HEK293 (cell line): ENCODE data around the gene FKBP8.

Experiments used
- KLF7 ChIP-seq: fragments of 450-650 bp; formaldehyde crosslinking; IDR thresholded peaks from 2 replicates; pipeline ENCODE4 v1.5.1; 2016; ENCODE audit warnings: missing biosample characterization, missing genetic modification characterization, borderline replicate concordance
- PRDM2 ChIP-seq: fragments of 450-650 bp; formaldehyde crosslinking; IDR thresholded peaks from 2 replicates; pipeline ENCODE4 v1.5.1; 2016; ENCODE audit warnings: missing biosample characterization, missing genetic modification characterization, borderline replicate concordance
- SP3 ChIP-seq: fragments of 450-650 bp; formaldehyde crosslinking; IDR thresholded peaks from 2 replicates; pipeline ENCODE4 v1.5.1; 2016; ENCODE audit warnings: missing biosample characterization, missing genetic modification characterization
- YY1 ChIP-seq: fragments of 450-650 bp; formaldehyde crosslinking; IDR thresholded peaks from 2 replicates; pipeline ENCODE4 v1.5.1; 2018; ENCODE audit warnings: missing biosample characterization, missing genetic modification characterization
- ZBTB1 ChIP-seq: fragments of 450-650 bp; formaldehyde crosslinking; IDR thresholded peaks from 2 replicates; pipeline ENCODE4 v1.5.1; 2016; ENCODE audit warnings: missing biosample characterization, missing genetic modification characterization
- ZBTB17 ChIP-seq: fragments of 450-650 bp; formaldehyde crosslinking; IDR thresholded peaks from 2 replicates; pipeline ENCODE4 v1.5.1; 2016; ENCODE audit warnings: missing biosample characterization, missing genetic modification characterization
- ZBTB8A ChIP-seq: fragments of 450-650 bp; formaldehyde crosslinking; IDR thresholded peaks from 2 replicates; pipeline ENCODE4 v1.5.1; 2016; ENCODE audit warnings: missing biosample characterization, missing genetic modification characterization
- ZNF214 ChIP-seq: fragments of 450-650 bp; formaldehyde crosslinking; IDR thresholded peaks from 2 replicates; pipeline ENCODE4 v1.5.1; 2017; ENCODE audit warnings: missing biosample characterization, mild to moderate bottlenecking, missing genetic modification characterization, borderline replicate concordance
- ZNF221 ChIP-seq: fragments of 450-650 bp; formaldehyde crosslinking; IDR thresholded peaks from 2 replicates; pipeline ENCODE4 v1.5.1; 2017; ENCODE audit warnings: missing biosample characterization, missing genetic modification characterization, borderline replicate concordance
- ZNF239 ChIP-seq: fragments of 450-650 bp; formaldehyde crosslinking; IDR thresholded peaks from 2 replicates; pipeline ENCODE4 v1.5.1; 2016; ENCODE audit warnings: missing biosample characterization, missing genetic modification characterization
- ZNF280D ChIP-seq: fragments of 450-650 bp; formaldehyde crosslinking; IDR thresholded peaks from 2 replicates; pipeline ENCODE4 v1.5.1; 2016; ENCODE audit warnings: missing biosample characterization, missing genetic modification characterization
- ZNF394 ChIP-seq: fragments of 450-650 bp; formaldehyde crosslinking; IDR thresholded peaks from 2 replicates; pipeline ENCODE4 v1.5.1; 2016; ENCODE audit warnings: missing biosample characterization, missing genetic modification characterization, mild to moderate bottlenecking, moderate library complexity, borderline replicate concordance
- ZNF404 ChIP-seq: fragments of 450-650 bp; formaldehyde crosslinking; IDR thresholded peaks from 2 replicates; pipeline ENCODE4 v1.5.1; 2017; ENCODE audit warnings: missing biosample characterization, missing genetic modification characterization
- ZNF521 ChIP-seq: fragments of 450-650 bp; formaldehyde crosslinking; IDR thresholded peaks from 2 replicates; pipeline ENCODE4 v1.5.1; 2017; ENCODE audit warnings: missing biosample characterization, mild to moderate bottlenecking, missing genetic modification characterization
- ZNF580 ChIP-seq: fragments of 450-650 bp; formaldehyde crosslinking; IDR thresholded peaks from 2 replicates; pipeline ENCODE4 v1.5.1; 2016; ENCODE audit warnings: missing biosample characterization, missing genetic modification characterization
- ZNF626 ChIP-seq: fragments of 450-650 bp; sonication (Bioruptor Pico); formaldehyde crosslinking; IDR thresholded peaks from 2 replicates; pipeline ENCODE4 v1.5.1; 2018; ENCODE audit warnings: missing biosample characterization, missing genetic modification characterization, inconsistent platforms
- ZNF639 ChIP-seq: fragments of 450-650 bp; formaldehyde crosslinking; IDR thresholded peaks from 2 replicates; pipeline ENCODE4 v1.5.1; 2016; ENCODE audit warnings: missing biosample characterization, missing genetic modification characterization
- ZNF704 ChIP-seq: fragments of 450-650 bp; formaldehyde crosslinking; IDR thresholded peaks from 2 replicates; pipeline ENCODE4 v1.5.1; 2016; ENCODE audit warnings: missing biosample characterization, missing genetic modification characterization
- ZNF747 ChIP-seq: fragments of 450-650 bp; formaldehyde crosslinking; IDR thresholded peaks from 2 replicates; pipeline ENCODE4 v1.5.1; 2016; ENCODE audit warnings: missing biosample characterization, missing genetic modification characterization
- ZNF837 ChIP-seq: fragments of 450-650 bp; formaldehyde crosslinking; IDR thresholded peaks from 2 replicates; pipeline ENCODE4 v1.5.1; 2016; ENCODE audit warnings: missing biosample characterization, missing genetic modification characterization

The FKBP8 gene

GRCh38 chr19:18557411-18558201, 14.2 kb upstream of the FKBP8 start, which contains the start of gene KXD1 (continued):
- no peak for TF ChIP-seq ZNF280D (tag by site-specific recombination)
- no peak for TF ChIP-seq ZNF747 (tag by site-specific recombination)
- 0 out of 2 replicates have a peak, but pooled peaks have one; percentile 33 for TF ChIP-seq YY1
- TF ChIP-seq ZNF239 (tag by site-specific recombination) = peak; percentile 80; the same call in 1 of the 2 replicates
- TF ChIP-seq ZNF580 (tag by site-specific recombination) = peak; percentile 96
- TF ChIP-seq ZNF521 (tag by site-specific recombination) = no peak
- no peak for TF ChIP-seq ZNF214 (tag by site-specific recombination)
- no peak for TF ChIP-seq ZNF221 (tag by site-specific recombination)
- peak; percentile 86 for TF ChIP-seq ZNF639 (tag by site-specific recombination)
- TF ChIP-seq ZNF837 (tag by site-specific recombination) = no peak
- no peak for TF ChIP-seq ZNF626
- TF ChIP-seq ZNF394 (tag by site-specific recombination) = 0 out of 2 replicates have a peak, but pooled peaks have one; percentile 32
- no peak for TF ChIP-seq PRDM2
- TF ChIP-seq ZBTB17 (tag by site-specific recombination) = 0 out of 2 replicates have a peak, but pooled peaks have one; percentile 16
- TF ChIP-seq ZNF704 (tag by site-specific recombination) = no peak
- peak; percentile 86 for TF ChIP-seq ZBTB1 (tag by site-specific recombination)
- peak; percentile 61 for TF ChIP-seq ZBTB8A
- no peak for TF ChIP-seq ZNF404 (tag by site-specific recombination)
- peak; percentile 62 for TF ChIP-seq SP3
- TF ChIP-seq KLF7 = peak; percentile 53; the same call in 1 of the 2 replicates
- TF ChIP-seq, all 188 proteins: peak for 55
